Glutamatergic neuron (in vitro differentiated cells): ENCODE data around the gene THAP3. TPM values are rescaled to one million over a fixed set of nuclear protein-coding genes. Genes with fewer than 3 reads are reported as not detected.

Source experiments
- DNase-seq: peaks from one replicate; pipeline ENCODE4 v3.0.0; 2022
- H3K27ac Mint-ChIP-seq: one replicate; pipeline ENCODE4 v1.8.0; 2020; ENCODE audit warnings: mild to moderate bottlenecking, mixed read lengths, inconsistent platforms; ENCODE audit not compliant: unreplicated experiment
- H3K27me3 Mint-ChIP-seq: one replicate; pipeline ENCODE4 v1.8.0; 2020; ENCODE audit warnings: mild to moderate bottlenecking, moderate library complexity, mixed read lengths, inconsistent platforms; ENCODE audit not compliant: unreplicated experiment
- H3K36me3 Mint-ChIP-seq: one replicate; pipeline ENCODE4 v1.8.0; 2020; ENCODE audit warnings: mild to moderate bottlenecking, mixed read lengths, inconsistent platforms; ENCODE audit not compliant: unreplicated experiment
- H3K4me1 Mint-ChIP-seq: one replicate; pipeline ENCODE4 v1.8.0; 2020; ENCODE audit warnings: mild to moderate bottlenecking, low read depth, mixed read lengths, inconsistent platforms; ENCODE audit not compliant: unreplicated experiment
- H3K4me3 Mint-ChIP-seq: one replicate; pipeline ENCODE4 v1.8.0; 2020; ENCODE audit warnings: mild to moderate bottlenecking, mixed read lengths, inconsistent platforms; ENCODE audit not compliant: unreplicated experiment
- H3K9me3 Mint-ChIP-seq: one replicate; pipeline ENCODE4 v1.8.0; 2020; ENCODE audit warnings: mild to moderate bottlenecking, moderate library complexity, mixed read lengths, inconsistent platforms; ENCODE audit not compliant: unreplicated experiment
- total RNA-seq: library from RNA; stranded (reverse); fragmentation: NEBNext Ultra II Directional; extraction: Animal tissue kit (Norgen Biotek cat#: 25700); gene quantifications from one replicate; pipeline ENCODE4 v1.2.1, GENCODE V29; 2021; ENCODE audit not compliant: unreplicated experiment
- TF ChIP-seq, protein P1 (sequence below): fragments of 200-600 bp; sonication (generic); IDR thresholded peaks from one replicate; pipeline ENCODE4 v1.5.0; 2021; ENCODE audit not compliant: partially characterized antibody, unreplicated experiment

THAP3 gene
- total RNA-seq, 1 donor from 2014 or later: 30.2 TPM

DNA sequence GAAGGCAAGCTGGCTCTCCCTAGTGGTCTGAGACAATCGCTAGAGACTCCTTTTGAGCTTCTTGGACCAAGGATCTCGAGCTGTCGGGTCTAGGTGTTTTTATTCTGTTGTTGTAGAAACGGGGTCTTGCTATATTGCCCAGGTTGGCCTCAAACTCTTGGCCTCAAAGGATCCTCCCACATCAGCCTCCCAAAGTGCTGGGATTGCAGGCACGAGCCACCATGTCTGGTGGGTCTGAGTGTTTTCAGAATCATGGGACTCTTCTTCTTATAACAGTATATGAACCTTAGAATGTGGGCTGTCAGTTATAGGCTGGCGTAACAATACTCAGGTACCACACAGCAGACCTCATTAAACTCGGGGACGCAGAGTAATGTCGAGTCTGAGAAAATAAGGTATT lies 43.8 kb downstream of the THAP3 start:
- Mint-ChIP-seq H3K27ac (no peak overlapping the region), H3K27me3 (no peaks in the 10 kb centered on the region), H3K9me3 (no peaks in the 10 kb centered on the region), H3K4me3 (no peak overlapping the region), H3K4me1 (peaks cover 10% of the 10 kb centered on the region), H3K36me3 (peaks cover 4% of the 10 kb centered on the region)
- TF ChIP-seq, protein P1, sequence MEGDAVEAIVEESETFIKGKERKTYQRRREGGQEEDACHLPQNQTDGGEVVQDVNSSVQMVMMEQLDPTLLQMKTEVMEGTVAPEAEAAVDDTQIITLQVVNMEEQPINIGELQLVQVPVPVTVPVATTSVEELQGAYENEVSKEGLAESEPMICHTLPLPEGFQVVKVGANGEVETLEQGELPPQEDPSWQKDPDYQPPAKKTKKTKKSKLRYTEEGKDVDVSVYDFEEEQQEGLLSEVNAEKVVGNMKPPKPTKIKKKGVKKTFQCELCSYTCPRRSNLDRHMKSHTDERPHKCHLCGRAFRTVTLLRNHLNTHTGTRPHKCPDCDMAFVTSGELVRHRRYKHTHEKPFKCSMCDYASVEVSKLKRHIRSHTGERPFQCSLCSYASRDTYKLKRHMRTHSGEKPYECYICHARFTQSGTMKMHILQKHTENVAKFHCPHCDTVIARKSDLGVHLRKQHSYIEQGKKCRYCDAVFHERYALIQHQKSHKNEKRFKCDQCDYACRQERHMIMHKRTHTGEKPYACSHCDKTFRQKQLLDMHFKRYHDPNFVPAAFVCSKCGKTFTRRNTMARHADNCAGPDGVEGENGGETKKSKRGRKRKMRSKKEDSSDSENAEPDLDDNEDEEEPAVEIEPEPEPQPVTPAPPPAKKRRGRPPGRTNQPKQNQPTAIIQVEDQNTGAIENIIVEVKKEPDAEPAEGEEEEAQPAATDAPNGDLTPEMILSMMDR: no peak
- no peak for DNase-seq

- Mint-ChIP-seq H3K4me3 (no peak overlapping the region), H3K4me1 (no peaks in the 10 kb centered on the region), H3K27ac (no peak overlapping the region), H3K27me3 (no peaks in the 10 kb centered on the region), H3K9me3 (peaks cover 3% of the 10 kb centered on the region), H3K36me3 (peaks cover 4% of the 10 kb centered on the region)
- DNase-seq: no peak
- TF ChIP-seq, protein P1: no peak
Observed at GRCh38 chr1:6672558-6672957, 47.9 kb downstream of the THAP3 start.

- Mint-ChIP-seq H3K9me3 (peaks cover 3% of the 10 kb centered on the region), H3K4me3 (no peak overlapping the region), H3K4me1 (no peaks in the 10 kb centered on the region), H3K27ac (no peak overlapping the region), H3K27me3 (no peaks in the 10 kb centered on the region), H3K36me3 (peaks cover 8% of the 10 kb centered on the region)
- no peak for DNase-seq
- TF ChIP-seq, protein P1: no peak
Observed at GRCh38 chr1:6673816-6674398, 49.2 kb downstream of the THAP3 start.

DNA sequence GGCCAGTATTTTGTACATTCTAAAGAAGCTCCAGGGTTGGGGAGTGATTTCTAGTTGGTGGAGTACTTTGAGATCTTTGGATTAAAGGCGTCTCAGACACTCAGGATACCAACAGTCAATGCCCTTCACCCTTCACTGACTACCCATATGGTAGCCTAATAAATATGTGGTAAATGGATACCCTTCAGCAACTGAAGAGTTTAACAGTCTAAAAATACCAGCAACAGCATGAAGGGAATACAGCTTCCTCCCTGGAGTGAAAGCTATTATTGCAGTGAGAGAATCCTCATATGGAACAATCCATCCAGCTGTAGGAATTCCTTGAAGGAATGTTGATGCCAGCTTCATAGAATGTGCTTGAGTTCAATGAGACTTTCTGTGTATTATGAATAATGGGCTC lies 50.1 kb downstream of the THAP3 start:
- Mint-ChIP-seq H3K27ac (no peak overlapping the region), H3K36me3 (peaks cover 8% of the 10 kb centered on the region), H3K27me3 (no peaks in the 10 kb centered on the region), H3K4me3 (no peak overlapping the region), H3K9me3 (peaks cover 3% of the 10 kb centered on the region), H3K4me1 (no peaks in the 10 kb centered on the region)
- TF ChIP-seq, protein P1: no peak
- no peak for DNase-seq

DNA sequence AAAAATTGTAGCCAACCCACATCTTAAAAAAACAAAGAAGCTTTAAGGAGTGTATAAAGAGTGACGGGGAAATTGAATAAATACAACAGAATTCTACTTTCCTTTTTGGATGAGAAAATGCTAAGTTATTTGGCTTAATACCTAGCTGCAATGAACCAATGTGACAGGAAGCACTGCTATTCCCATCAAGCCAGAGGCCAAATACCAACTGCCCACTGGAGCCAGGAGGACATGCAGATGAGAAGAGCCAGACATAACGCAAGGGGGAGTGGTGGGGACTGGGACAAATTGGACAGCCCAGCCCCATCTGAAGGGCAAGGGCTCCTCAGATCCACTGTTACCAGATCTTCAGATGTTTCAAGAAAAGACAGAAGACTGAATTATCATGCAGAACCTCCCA lies 51.3 kb downstream of the THAP3 start:
- Mint-ChIP-seq H3K9me3 (peaks cover 3% of the 10 kb centered on the region), H3K36me3 (peaks cover 4% of the 10 kb centered on the region), H3K27ac (no peak overlapping the region), H3K4me1 (no peaks in the 10 kb centered on the region), H3K4me3 (no peak overlapping the region), H3K27me3 (no peaks in the 10 kb centered on the region)
- DNase-seq: no peak
- TF ChIP-seq, protein P1: no peak

Other genes starting within 250 kb of the THAP3 start
- gene ACOT7, start 231.1 kb upstream of the THAP3 start, total RNA-seq: 175 TPM
- 54.6 TPM for gene HES2, start 204.9 kb upstream of the THAP3 start, total RNA-seq
- gene ESPN, start 200.1 kb upstream of the THAP3 start, total RNA-seq: 25.7 TPM
- gene TNFRSF25, start 158.7 kb upstream of the THAP3 start, total RNA-seq: 47.5 TPM
- 53.0 TPM for gene PLEKHG5, start 133.2 kb upstream of the THAP3 start, total RNA-seq
- gene NOL9, start 70.4 kb upstream of the THAP3 start, total RNA-seq: 34.5 TPM
- not detected for gene TAS1R1, start 69.6 kb upstream of the THAP3 start, total RNA-seq
- gene ZBTB48, start 44.9 kb upstream of the THAP3 start, total RNA-seq: 39.0 TPM
- gene KLHL21, start 22.0 kb upstream of the THAP3 start, total RNA-seq: 9.2 TPM
- gene PHF13, start 11.1 kb upstream of the THAP3 start, total RNA-seq: 13.2 TPM
- gene DNAJC11, start 76.9 kb downstream of the THAP3 start, total RNA-seq: 74.1 TPM
- gene CAMTA1, start 160.6 kb downstream of the THAP3 start, total RNA-seq: 77.2 TPM